ENCODE results near the gene FTH1.

GRCh38 chr11:61918938-61919704, 48.3 kb downstream of the FTH1 start:
- TF ChIP-seq POLR2A (IDR thresholded peaks at IDR 0.05; ENCODE audit: low read length): no peak
- TF ChIP-seq GATA1 (IDR thresholded peaks at IDR 0.05; ENCODE audit: low read depth, low read length): no peak
